CD4-positive, alpha-beta memory T cell (primary cell): ENCODE data around the gene GPR61. TPM values are rescaled to one million over a fixed set of nuclear protein-coding genes. Genes with fewer than 3 reads are reported as not detected.
A peak's percentile ranks its signal among the peaks of the same experiment; 100 is the strongest.

ENCODE experiments used
- CTCF ChIA-PET: fragments of 350-600 bp; sonication (Branson Sonifier 250); formaldehyde crosslinking; loops from one replicate; lab custom pipeline; 2021; ENCODE audit warnings: inconsistent platforms; ENCODE audit not compliant: partially characterized antibody; lab: Charles Lee
- POLR2A ChIA-PET: fragments of 350-600 bp; sonication (Branson Sonifier 250); formaldehyde crosslinking; loops from one replicate; lab custom pipeline; 2021; ENCODE audit not compliant: partially characterized antibody; lab: Charles Lee
- DNase-seq, 5 donors: peaks; one replicate each; pipeline versions ENCODE4 v3.0.0 to v3.0.0-alpha.2; 2020 to 2022; ENCODE audit warnings: mixed read lengths in 1 of 5
- H3K27ac ChIP-seq: one replicate; pipeline ENCODE4 v1.7.0; 2013; ENCODE audit warnings: low read depth, low read length
- H3K27me3 ChIP-seq: 2 replicates; pipeline ENCODE4 v1.7.0; 2013; ENCODE audit warnings: mild to moderate bottlenecking, low read length, moderate library complexity; ENCODE audit not compliant: insufficient read depth
- H3K36me3 ChIP-seq: 2 replicates; pipeline ENCODE4 v1.7.0; 2013; ENCODE audit warnings: mild to moderate bottlenecking, low read length, moderate library complexity; ENCODE audit not compliant: insufficient read depth
- H3K4me1 ChIP-seq: 2 replicates; pipeline ENCODE4 v1.7.0; 2013; ENCODE audit warnings: mild to moderate bottlenecking, low read length, moderate library complexity; ENCODE audit not compliant: insufficient read depth
- H3K4me3 ChIP-seq, 2 donors: one replicate each; pipeline ENCODE4 v1.7.0; 2013; ENCODE audit warnings: low read length in 2 of 2, mild to moderate bottlenecking in 1 of 2
- H3K9me3 ChIP-seq, 2 donors: one replicate each; pipeline ENCODE4 v1.7.0; 2013; ENCODE audit warnings: low read length in 2 of 2, control low read depth in 1 of 2; ENCODE audit not compliant: control insufficient read depth in 1 of 2
- H3K27ac Mint-ChIP-seq, 7 donors: one replicate each; pipeline ENCODE4 v1.8.0; 2020 to 2021; ENCODE audit warnings: mixed read lengths in 7 of 7, mild to moderate bottlenecking in 6 of 7, inconsistent platforms in 3 of 7, moderate library complexity in 3 of 7
- H3K27me3 Mint-ChIP-seq, 2 donors: one replicate each; pipeline ENCODE4 v1.8.0; 2020 to 2021; ENCODE audit warnings: mixed read lengths in 2 of 2
- H3K36me3 Mint-ChIP-seq, 2 donors: one replicate each; pipeline ENCODE4 v1.8.0; 2020 to 2021; ENCODE audit warnings: mixed read lengths in 2 of 2, inconsistent platforms in 1 of 2, mild to moderate bottlenecking in 1 of 2
- H3K4me1 Mint-ChIP-seq, 4 donors: one replicate each; pipeline ENCODE4 v1.8.0; 2020 to 2021; ENCODE audit warnings: mixed read lengths in 4 of 4, mild to moderate bottlenecking in 1 of 4
- H3K4me3 Mint-ChIP-seq, 8 donors: one replicate each; pipeline ENCODE4 v1.8.0; 2020 to 2021; ENCODE audit warnings: mixed read lengths in 8 of 8, mild to moderate bottlenecking in 7 of 8, moderate library complexity in 6 of 8, inconsistent platforms in 3 of 8
- H3K9me3 Mint-ChIP-seq, 8 donors: one replicate each; pipeline ENCODE4 v1.8.0; 2020 to 2021; ENCODE audit warnings: mixed read lengths in 8 of 8, mild to moderate bottlenecking in 5 of 8, inconsistent platforms in 3 of 8, moderate library complexity in 1 of 8
- intact Hi-C: fragments of 100-400 bp; cut with micrococcal nuclease; formaldehyde crosslinking; loops from one replicate; pipeline ENCODE4 v1.15.1; 2023
- polyA plus RNA-seq, 2 donors: library from polyadenylated mRNA; unstranded; fragments of 300-500 nt; fragmentation: Illumina TruSeq; gene quantifications; one replicate each; pipeline ENCODE4 v1.2.3, GENCODE V29; 2021
- total RNA-seq, 2 experiments: library from RNA; stranded (reverse); gene quantifications; one replicate each; pipeline ENCODE4 v1.2.3, GENCODE V29; 2021

GPR61 gene
- total and polyA plus RNA-seq, 4 experiments from 2014 or later = 0.35 to 0.84 (median 0.53) TPM; not detected in 1

DNA sequence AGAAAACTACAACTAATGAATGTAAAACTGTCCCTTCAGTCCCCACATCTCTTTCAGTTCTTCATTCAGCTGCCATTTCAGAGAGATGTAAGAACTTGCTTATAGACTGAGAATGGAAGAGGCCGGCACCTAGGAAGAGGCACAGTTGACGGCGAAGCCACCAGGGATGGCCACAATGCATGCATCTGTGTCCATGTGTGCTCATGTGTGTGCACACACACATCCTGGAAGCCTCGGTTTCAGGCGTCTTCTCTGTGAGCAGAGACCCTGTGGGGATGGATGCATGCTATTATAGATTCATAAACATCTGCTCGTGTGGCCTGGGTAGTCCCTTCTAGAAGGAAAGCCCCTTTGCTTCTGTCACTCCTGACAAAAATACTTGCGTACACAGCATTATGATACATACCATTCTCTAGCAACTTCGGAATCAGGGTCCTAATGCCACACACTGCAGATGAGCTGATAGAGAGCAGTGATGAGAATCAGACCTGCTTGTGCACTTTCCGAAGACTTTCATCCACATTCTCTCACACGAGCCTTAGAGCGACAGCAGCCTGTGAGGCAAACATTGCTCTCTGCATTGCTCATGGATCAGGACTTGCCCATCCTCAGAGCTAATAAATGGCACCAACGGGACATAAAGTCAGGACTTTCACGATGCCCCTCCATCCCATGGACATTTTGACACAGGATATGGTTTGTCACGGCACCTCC lies 12.4 kb upstream of the GPR61 start:
- Mint-ChIP-seq H3K27ac (peak overlapping the region in 1 of 7 donors; percentile 24), H3K4me3 (no peak overlapping the region), H3K9me3 (no peaks in the 10 kb centered on the region), H3K36me3 (no peaks in the 10 kb centered on the region), H3K4me1 (peaks cover 13 to 27% (median 18%) of the 10 kb centered on the region in 4 donors), H3K27me3 (peaks cover under 1 to 2% of the 10 kb centered on the region in 2 donors)
- Histone ChIP-seq H3K27me3 (no peaks in the 10 kb centered on the region), H3K4me1 (peaks cover 19% of the 10 kb centered on the region), H3K9me3 (no peaks in the 10 kb centered on the region), H3K36me3 (no peaks in the 10 kb centered on the region), H3K4me3 (no peak overlapping the region), H3K27ac (no peak overlapping the region)
- intact Hi-C loops = no loop called here
- DNase-seq = no peak
- ChIA-PET POLR2A (interaction anchor here (9.8 kb wide), 1 partner anchor 28 kb away, joined by 438 read pairs; the partner anchor contains the start of genes AMIGO1 and CYB561D1), CTCF (interaction anchor here (0.6 to 21.4 kb wide), 2 partner anchors 27 to 408 kb away, joined by 3 to 1669 read pairs; partner anchors contain the start of genes AMIGO1, ATXN7L2 and CYB561D1)

DNA sequence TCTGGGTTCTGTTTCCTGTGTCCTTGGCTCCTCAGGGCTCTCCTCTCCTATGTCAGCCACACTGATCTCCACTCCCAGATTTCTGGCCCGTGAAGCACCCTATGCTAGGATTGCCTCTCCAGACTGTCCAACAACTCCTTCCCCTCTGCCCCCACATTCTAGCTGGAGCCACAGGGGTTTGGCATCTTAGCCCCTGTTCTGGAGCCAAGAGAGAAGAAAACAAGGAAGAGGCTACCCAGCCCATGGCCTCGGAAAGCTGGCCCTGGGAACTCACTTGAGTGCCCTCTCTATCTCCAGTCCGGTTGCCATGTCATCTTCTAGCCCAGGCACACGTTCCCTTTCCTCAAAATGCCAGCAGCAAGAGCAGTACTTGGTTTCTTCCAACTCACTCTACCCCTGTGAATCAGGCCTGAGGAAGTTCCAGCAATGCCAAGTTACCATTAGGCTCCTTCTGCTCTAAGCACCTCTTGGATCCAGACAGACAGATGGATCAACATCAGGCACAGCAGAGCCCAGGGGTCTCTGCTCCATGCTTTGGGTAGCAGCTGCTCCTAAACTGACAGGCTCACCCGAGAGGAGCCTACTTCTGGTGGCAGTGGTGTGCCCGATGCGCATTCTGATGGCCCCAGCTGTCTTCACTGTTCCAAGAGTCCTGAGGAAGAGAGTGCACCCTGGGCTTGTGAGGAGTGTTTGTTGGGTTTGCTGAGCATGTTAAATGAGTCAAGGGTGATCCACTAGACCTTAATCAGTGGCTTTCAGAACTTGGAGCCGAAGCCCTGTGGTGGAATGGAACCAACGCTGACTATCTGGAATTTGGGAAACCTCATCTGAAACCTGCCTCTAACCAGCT lies 11.6 kb upstream of the GPR61 start:
- DNase-seq = no peak
- Histone ChIP-seq H3K4me3 (no peak overlapping the region), H3K4me1 (peaks cover 25% of the 10 kb centered on the region), H3K9me3 (no peaks in the 10 kb centered on the region), H3K27ac (no peak overlapping the region), H3K36me3 (no peaks in the 10 kb centered on the region), H3K27me3 (no peaks in the 10 kb centered on the region)
- Mint-ChIP-seq H3K36me3 (no peaks in the 10 kb centered on the region), H3K4me3 (no peak overlapping the region), H3K9me3 (no peaks in the 10 kb centered on the region), H3K27ac (peak overlapping the region in 2 of 7 donors; percentile 2 to 55), H3K27me3 (peaks cover 0 to 2% of the 10 kb centered on the region in 2 donors), H3K4me1 (peaks cover 17 to 35% (median 24%) of the 10 kb centered on the region in 4 donors)
- CTCF ChIA-PET = interaction anchor here (1.4 to 21.4 kb wide), 2 partner anchors 18 to 28 kb away, joined by 4 to 1669 read pairs; partner anchors contain the start of genes AMIGO1, ATXN7L2 and CYB561D1
- POLR2A ChIA-PET = interaction anchor here (9.8 kb wide), 1 partner anchor 29 kb away, joined by 438 read pairs; the partner anchor contains the start of genes AMIGO1 and CYB561D1
- intact Hi-C loops = no loop called here

DNA sequence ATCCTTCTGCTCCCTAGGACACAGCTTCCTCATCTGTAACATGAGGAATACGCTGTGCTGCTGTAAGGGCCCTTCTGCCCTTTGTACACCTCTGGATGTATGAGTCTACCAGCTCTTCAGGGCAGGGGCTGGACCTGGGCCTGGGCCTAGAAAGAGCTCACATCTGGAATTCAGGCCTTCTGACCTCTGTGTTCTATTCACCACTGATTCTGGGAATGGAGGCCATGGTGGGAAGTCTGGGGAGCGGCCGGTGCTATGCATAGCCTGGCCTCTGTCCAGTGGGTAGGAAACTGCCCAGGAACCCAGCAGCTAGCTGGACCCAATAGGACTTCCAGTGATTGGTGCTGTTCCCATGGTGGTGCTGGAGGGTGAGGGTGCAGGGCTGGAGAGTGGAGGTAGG lies 11.0 kb upstream of the GPR61 start:
- peak overlapping the region in 1 of 8 donors; percentile 18 for H3K4me3 Mint-ChIP-seq
- Histone ChIP-seq H3K9me3 (no peaks in the 10 kb centered on the region), H3K4me1 (peaks cover 25% of the 10 kb centered on the region), H3K27ac (no peak overlapping the region), H3K27me3 (no peaks in the 10 kb centered on the region), H3K36me3 (no peaks in the 10 kb centered on the region), H3K4me3 (no peak overlapping the region)
- no peaks in the 10 kb centered on the region for H3K36me3 Mint-ChIP-seq
- H3K27ac Mint-ChIP-seq = no peak overlapping the region
- H3K4me1 Mint-ChIP-seq = peaks cover 17 to 37% (median 26%) of the 10 kb centered on the region in 4 donors
- intact Hi-C loops = no loop called here
- CTCF ChIA-PET = interaction anchor here (1.4 to 21.4 kb wide), 5 partner anchors 15 to 249 kb away, joined by 4 to 1669 read pairs (median 6); partner anchors contain the start of genes AMIGO1, ATXN7L2, CYB561D1 and PSRC1
- H3K9me3 Mint-ChIP-seq = no peaks in the 10 kb centered on the region
- POLR2A ChIA-PET = interaction anchor here (9.8 kb wide), 1 partner anchor 30 kb away, joined by 438 read pairs; the partner anchor contains the start of genes AMIGO1 and CYB561D1
- H3K27me3 Mint-ChIP-seq = peaks cover 0 to 2% of the 10 kb centered on the region in 2 donors
- DNase-seq = no peak

DNA sequence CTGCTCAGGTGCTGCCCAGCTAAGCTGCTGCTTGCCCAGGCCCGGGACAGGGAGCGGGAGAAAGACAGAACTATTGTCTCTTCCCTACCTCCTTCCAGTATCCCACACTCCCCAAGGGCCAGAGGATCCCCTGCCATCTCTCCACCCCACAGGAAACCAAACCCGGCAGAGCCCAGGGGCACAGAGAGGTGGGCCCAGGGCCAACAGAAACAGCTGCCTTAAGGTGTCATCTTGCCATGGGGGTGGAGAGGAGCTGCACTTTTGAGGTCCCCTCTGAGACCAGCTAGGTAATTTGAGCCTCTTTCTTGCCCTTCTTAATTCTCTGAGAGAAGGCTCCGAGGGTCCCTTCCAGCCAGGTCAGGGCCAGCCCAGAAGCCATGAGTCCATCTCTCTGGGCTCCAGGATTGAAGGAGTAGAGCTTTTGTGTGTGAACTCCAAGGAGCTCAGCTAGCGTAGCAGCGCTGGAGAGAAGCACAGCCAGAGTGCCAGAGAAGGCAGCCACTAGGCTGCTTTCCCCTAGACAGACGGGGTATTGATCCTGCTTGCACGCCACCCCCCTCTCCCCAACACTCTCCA lies 9.7 kb upstream of the GPR61 start:
- H3K4me1 ChIP-seq = peaks cover 25% of the 10 kb centered on the region
- H3K27ac ChIP-seq = no peak overlapping the region
- no peaks in the 10 kb centered on the region for H3K9me3 ChIP-seq
- Mint-ChIP-seq H3K36me3 (no peaks in the 10 kb centered on the region), H3K9me3 (no peaks in the 10 kb centered on the region), H3K4me3 (peak overlapping the region in 1 of 8 donors; percentile 5), H3K27me3 (peaks cover 0 to 2% of the 10 kb centered on the region in 2 donors), H3K27ac (peak overlapping the region in 2 of 7 donors; percentile 48 to 57), H3K4me1 (peaks cover 17 to 37% (median 26%) of the 10 kb centered on the region in 4 donors)
- no peak overlapping the region for H3K4me3 ChIP-seq
- ChIA-PET CTCF (interaction anchor here (0.5 to 21.4 kb wide), 10 partner anchors 9 to 266 kb away, joined by 3 to 1669 read pairs (median 4); partner anchors contain the start of genes AMIGO1, ATXN7L2, CYB561D1 and PSRC1), POLR2A (interaction anchor here (0.9 to 9.8 kb wide), 4 partner anchors 12 to 46 kb away, joined by 3 to 438 read pairs (median 3); partner anchors contain the start of genes AMIGO1 and CYB561D1)
- no peaks in the 10 kb centered on the region for H3K36me3 ChIP-seq
- H3K27me3 ChIP-seq = no peaks in the 10 kb centered on the region
- DNase-seq = no peak
- intact Hi-C loops = no loop called here

DNA sequence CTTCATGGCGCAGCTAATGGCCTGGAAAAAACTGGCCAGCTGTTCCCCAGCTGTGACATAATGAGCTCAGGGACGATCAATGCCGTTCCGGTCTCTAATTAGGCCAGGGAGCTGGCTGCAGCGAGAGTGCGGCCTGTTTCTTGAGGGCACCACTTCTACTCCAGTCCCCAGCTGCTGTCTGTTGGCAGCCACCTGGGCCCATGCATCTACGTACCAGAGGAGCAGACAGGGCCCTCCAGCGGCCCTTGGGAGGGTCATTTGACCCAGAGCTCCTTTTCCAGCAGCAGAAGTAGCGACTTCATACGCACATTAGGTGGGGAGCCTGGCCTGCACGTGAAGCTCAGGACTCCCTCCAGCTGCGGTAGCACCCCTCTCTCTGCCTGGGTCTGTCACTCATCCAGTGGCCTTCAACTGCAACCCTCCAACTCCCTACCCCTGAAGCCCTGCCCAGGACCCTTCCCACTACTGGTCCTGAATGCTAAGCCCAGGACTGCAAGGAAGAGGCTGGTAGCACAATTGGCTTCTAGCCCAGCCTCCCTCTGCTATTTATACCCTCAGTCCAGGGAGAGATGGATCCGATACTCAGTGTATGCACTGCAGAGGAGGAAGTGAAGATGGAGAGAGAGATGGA lies 9.1 kb upstream of the GPR61 start:
- no peaks in the 10 kb centered on the region for H3K27me3 ChIP-seq
- no peak for DNase-seq
- intact Hi-C loops = no loop called here
- Mint-ChIP-seq H3K27me3 (peaks cover 0 to 4% of the 10 kb centered on the region in 2 donors), H3K9me3 (no peaks in the 10 kb centered on the region), H3K27ac (peak overlapping the region; percentile 17 to 87 (median 57)), H3K4me1 (peaks cover 15 to 37% (median 25%) of the 10 kb centered on the region in 4 donors), H3K36me3 (no peaks in the 10 kb centered on the region), H3K4me3 (peak overlapping the region in 7 of 8 donors; percentile 21 to 82 (median 55))
- CTCF ChIA-PET = interaction anchor here (0.5 to 21.4 kb wide), 8 partner anchors 8 to 266 kb away, joined by 3 to 1669 read pairs (median 4); partner anchors contain the start of genes AMIGO1, ATXN7L2, CYB561D1 and PSRC1
- no peak overlapping the region for H3K27ac ChIP-seq
- POLR2A ChIA-PET = interaction anchor here (1.2 to 9.8 kb wide), 3 partner anchors 12 to 31 kb away, joined by 3 to 438 read pairs (median 3); partner anchors contain the start of genes AMIGO1 and CYB561D1
- no peak overlapping the region for H3K4me3 ChIP-seq
- peaks cover 25% of the 10 kb centered on the region for H3K4me1 ChIP-seq
- no peaks in the 10 kb centered on the region for H3K36me3 ChIP-seq
- no peaks in the 10 kb centered on the region for H3K9me3 ChIP-seq

DNA sequence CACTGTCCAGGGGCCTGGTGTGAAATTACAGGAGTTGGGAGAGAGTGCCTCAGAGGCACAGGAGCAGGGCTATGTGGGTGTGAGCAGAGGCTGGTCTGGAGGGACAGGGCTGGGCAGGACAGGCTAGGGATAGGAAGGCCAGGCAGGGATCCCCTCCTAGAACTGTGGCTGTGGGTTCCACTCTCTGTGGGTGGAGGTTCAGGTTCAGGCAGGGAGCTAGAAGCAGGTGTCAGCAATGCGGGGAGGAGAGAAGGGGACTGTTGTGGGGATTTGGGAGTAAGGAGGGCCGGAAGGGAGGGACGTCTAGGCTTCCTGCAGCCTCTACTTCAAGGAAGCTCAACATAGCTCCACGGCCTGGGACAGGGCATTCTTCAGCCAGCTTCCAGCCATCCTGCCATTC lies 8.3 kb upstream of the GPR61 start:
- no peaks in the 10 kb centered on the region for H3K36me3 ChIP-seq
- intact Hi-C loops = no loop called here
- H3K4me1 Mint-ChIP-seq = peaks cover 15 to 37% (median 25%) of the 10 kb centered on the region in 4 donors
- H3K27me3 Mint-ChIP-seq = peaks cover 0 to 2% of the 10 kb centered on the region in 2 donors
- ChIA-PET CTCF (interaction anchor here (0.6 to 21.4 kb wide), 25 partner anchors 7 to 292 kb away, joined by 3 to 1669 read pairs (median 9); partner anchors contain the start of genes AMIGO1, ATXN7L2, CYB561D1 and GNAI3), POLR2A (interaction anchor here (1.2 to 9.8 kb wide), 8 partner anchors 17 to 281 kb away, joined by 3 to 438 read pairs (median 10); partner anchors contain the start of genes AMIGO1, ATXN7L2, CYB561D1 and GNAI3)
- H3K27ac ChIP-seq = no peak overlapping the region
- peaks cover 25% of the 10 kb centered on the region for H3K4me1 ChIP-seq
- no peaks in the 10 kb centered on the region for H3K27me3 ChIP-seq
- DNase-seq = no peak
- no peaks in the 10 kb centered on the region for H3K36me3 Mint-ChIP-seq
- H3K9me3 Mint-ChIP-seq = no peaks in the 10 kb centered on the region
- no peaks in the 10 kb centered on the region for H3K9me3 ChIP-seq
- H3K4me3 Mint-ChIP-seq = peak overlapping the region in 7 of 8 donors; percentile 21 to 82 (median 55)
- no peak overlapping the region for H3K4me3 ChIP-seq
- peak overlapping the region; percentile 17 to 87 (median 54) for H3K27ac Mint-ChIP-seq
